Stimulated activated CD4-positive, alpha-beta T cell treated with anti-CD3 and anti-CD28 coated beads, Interleukin-2, amount 100 ng/mL, for 4 hours (primary cell): Measurements from ENCODE around the gene HEXD.
"Not testable (repeated sequence)": the region's sequence is repeated elsewhere in the genome, so short reads cannot be mapped to it uniquely, and the experiment has no call there.

Experiments
- DNase-seq: peaks from one replicate; pipeline ENCODE4 v3.0.0-alpha.2; 2020; ENCODE audit warnings: low read depth

The HEXD gene

GRCh38 chr17:82418001-82418986 is at the start of gene HEXD, which contains the start of gene OGFOD3:
Gene HEXD (plus strand): TSS chr17:82418347. CDS start chr17:82419800, 1,453 bp downstream.
Gene OGFOD3 (minus strand): TSS chr17:82418586. CDS start chr17:82418485, 101 bp downstream.
- peak; percentile 72 for DNase-seq

- DNase-seq = no peak
These were observed 48.9 kb upstream of the HEXD start for GRCh38 chr17:82369211-82369610.

- peak; percentile 39 for DNase-seq
These were observed 47.4 kb upstream of the HEXD start for GRCh38 chr17:82370471-82371332.

GRCh38 chr17:82371333-82372248 is 46.6 kb upstream of the HEXD start, which contains the start of gene UTS2R:
Gene UTS2R (plus strand): TSS chr17:82371765. CDS start chr17:82374325, 2,560 bp downstream.
- DNase-seq = no peak

GRCh38 chr17:82372249-82373071 is 45.7 kb upstream of the HEXD start:
- no peak for DNase-seq

GRCh38 chr17:82373072-82373452 is 45.1 kb upstream of the HEXD start:
- DNase-seq = not testable (repeated sequence)

GRCh38 chr17:82373731-82374625 is 44.2 kb upstream of the HEXD start:
- no peak for DNase-seq

GRCh38 chr17:82374626-82375331 is 43.4 kb upstream of the HEXD start:
- DNase-seq = no peak

- DNase-seq = no peak
These were observed 42.6 kb upstream of the HEXD start for GRCh38 chr17:82375359-82376041.

- DNase-seq = no peak
These were observed 42.0 kb upstream of the HEXD start for GRCh38 chr17:82376042-82376730.

- DNase-seq = not testable (repeated sequence)
These were observed 40.9 kb upstream of the HEXD start for GRCh38 chr17:82377294-82377693.

- DNase-seq = no peak
These were observed 40.0 kb upstream of the HEXD start for GRCh38 chr17:82377924-82378740.

- DNase-seq = no peak
These were observed 39.5 kb upstream of the HEXD start for GRCh38 chr17:82378741-82379021.

- DNase-seq = no peak
These were observed 37.1 kb upstream of the HEXD start for GRCh38 chr17:82380860-82381702.

GRCh38 chr17:82381703-82382009 is 36.5 kb upstream of the HEXD start:
- DNase-seq = not testable (repeated sequence)
